OCI-LY7 (cell line): ENCODE results near the gene RASA4B. TPM values are rescaled to one million over a fixed set of nuclear protein-coding genes. Genes with fewer than 3 reads are reported as not detected.

Source experiments
- BruUV-seq: library from RNA; stranded (reverse); fragments of 400-500 nt; replicated peaks from 2 replicates; lab custom pipeline; 2021; lab: Mats Ljungman, UMichigan
- CTCF ChIA-PET: fragments of 300-600 bp; sonication (Branson Sonifier 250); formaldehyde crosslinking; loops from one replicate; lab custom pipeline; 2022; ENCODE audit warnings: antibody characterized with exemption; ENCODE audit not compliant: unreplicated experiment; lab: Charles Lee
- POLR2A ChIA-PET: fragments of 300-600 bp; sonication (Branson Sonifier 250); formaldehyde crosslinking; loops from one replicate; lab custom pipeline; 2022; ENCODE audit warnings: antibody characterized with exemption; lab: Charles Lee
- DNase-seq: peaks from one replicate; pipeline ENCODE4 v3.0.0-alpha.2; 2015; ENCODE audit warnings: low spot score
- H2AFZ ChIP-seq: fragments of 200-600 bp; sonication (generic), shearing (Covaris generic); 2 replicates; pipeline ENCODE4 v1.6.1; 2014; ENCODE audit warnings: mild to moderate bottlenecking, antibody characterized with exemption, low read length, moderate library complexity
- H3K27ac ChIP-seq: fragments of 200-600 bp; sonication (generic); 2 replicates; pipeline ENCODE4 v1.5.1; 2014; ENCODE audit warnings: mixed run types, low read depth, mild to moderate bottlenecking, moderate library complexity, low read length, inconsistent platforms; ENCODE audit not compliant: poor library complexity, severe bottlenecking
- H3K36me3 ChIP-seq: fragments of 200-600 bp; sonication (generic); 2 replicates; pipeline ENCODE4 v1.6.1; 2014; ENCODE audit warnings: mild to moderate bottlenecking, antibody characterized with exemption, low read length, moderate library complexity, mixed read lengths; ENCODE audit not compliant: insufficient read depth
- H3K4me1 ChIP-seq: fragments of 200-600 bp; sonication (generic); 2 replicates; pipeline ENCODE4 v1.5.1; 2014; ENCODE audit warnings: mild to moderate bottlenecking, low read length; ENCODE audit not compliant: insufficient read depth, poor library complexity, severe bottlenecking
- H3K4me2 ChIP-seq: fragments of 200-600 bp; sonication (generic); 2 replicates; pipeline ENCODE4 v1.6.1; 2014; ENCODE audit warnings: mild to moderate bottlenecking, low read length
- H3K4me3 ChIP-seq: fragments of 200-600 bp; sonication (generic); 2 replicates; pipeline ENCODE4 v1.5.1; 2014; ENCODE audit warnings: mild to moderate bottlenecking, low read depth, low read length; ENCODE audit not compliant: poor library complexity, severe bottlenecking
- H3K79me2 ChIP-seq: fragments of 200-600 bp; sonication (generic); 2 replicates; pipeline ENCODE4 v1.6.1; 2016; ENCODE audit warnings: low read depth, mild to moderate bottlenecking, low read length, moderate library complexity, mixed read lengths; ENCODE audit not compliant: insufficient read depth
- H3K9me2 ChIP-seq: fragments of 200-600 bp; sonication (generic); 2 replicates; pipeline ENCODE4 v1.6.1; 2016; ENCODE audit warnings: mild to moderate bottlenecking, low read length, mixed read lengths; ENCODE audit not compliant: insufficient read depth
- H3K9me3 ChIP-seq: fragments of 200-600 bp; sonication (generic); 2 replicates; pipeline ENCODE4 v1.6.1; 2014; ENCODE audit warnings: mild to moderate bottlenecking, mixed run types, low read length, mixed read lengths
- H4K20me1 ChIP-seq: fragments of 200-600 bp; sonication (generic); 2 replicates; pipeline ENCODE4 v1.6.1; 2014; ENCODE audit warnings: mild to moderate bottlenecking, antibody characterized with exemption, low read length, moderate library complexity, mixed read lengths; ENCODE audit not compliant: insufficient read depth
- EZH2phosphoT487 ChIP-seq: fragments of 200-600 bp; sonication (generic); IDR thresholded peaks from 2 replicates; pipeline ENCODE4 v1.6.1; 2018; ENCODE audit warnings: low read depth, borderline replicate concordance, mild to moderate bottlenecking, mixed run types, antibody characterized with exemption, low read length, moderate library complexity, mixed read lengths
- intact Hi-C: fragments of 100-400 bp; cut with micrococcal nuclease; formaldehyde crosslinking; loops from one replicate; pipeline ENCODE4 v1.10.0; 2022; ENCODE audit not compliant: unreplicated experiment
- total RNA-seq, 2 experiments: library from RNA; depleted of rRNA in 1 of 2; stranded (reverse); fragments of >200 nt in 1 of 2; shearing (Covaris generic) in 1 of 2; gene quantifications; 2 replicates each; pipeline ENCODE4 v1.2.3, GENCODE V29; 2014 to 2022
- TF ChIP-seq, protein P1 (sequence below): fragments of 200-600 bp; sonication (generic); conservative IDR thresholded peaks from 2 replicates; pipeline ENCODE4 v1.5.1; 2014; ENCODE audit warnings: mild to moderate bottlenecking, antibody characterized with exemption, low read length, moderate library complexity, mixed read lengths

Gene RASA4B
- total RNA-seq, 2 experiments from 2014 or later, result 7.2 to 12.8 TPM

GRCh38 chr7:102444961-102445673 is 72.5 kb downstream of the RASA4B start:
- peaks cover 4% of the 10 kb centered on the region; the same call in 1 of the 2 replicates for H3K9me3 ChIP-seq
- H4K20me1 ChIP-seq, result no peaks in the 10 kb centered on the region
- peak overlapping the region; percentile 100 for H3K27ac ChIP-seq
- peaks cover 75% of the 10 kb centered on the region for H3K36me3 ChIP-seq
- intact Hi-C loops, result loop anchor here (1.0 to 10.0 kb wide), 3 partner anchors 19 to 640 kb away; no protein-coding TSS in a partner anchor
- ChIA-PET CTCF (interaction anchor here (1.0 to 1.1 kb wide), 2 partner anchors 13 to 36 kb away, joined by 3 to 4 read pairs; no protein-coding TSS in a partner anchor), POLR2A (interaction anchor here (0.6 to 9.7 kb wide), 5 partner anchors 12 to 1253 kb away, joined by 3 to 66 read pairs (median 4); partner anchors contain the start of gene ORAI2)
- no peak overlapping the region for H2AFZ ChIP-seq
- peak overlapping the region; percentile 51 for H3K4me2 ChIP-seq
- peaks cover 77% of the 10 kb centered on the region for H3K4me1 ChIP-seq
- peak; percentile 92 for DNase-seq
- H3K9me2 ChIP-seq, result no peaks in the 10 kb centered on the region
- no TSS peak for BruUV-seq
- peaks cover 30% of the 10 kb centered on the region; the same call in 1 of the 2 replicates for H3K79me2 ChIP-seq
- TF ChIP-seq, protein P1, sequence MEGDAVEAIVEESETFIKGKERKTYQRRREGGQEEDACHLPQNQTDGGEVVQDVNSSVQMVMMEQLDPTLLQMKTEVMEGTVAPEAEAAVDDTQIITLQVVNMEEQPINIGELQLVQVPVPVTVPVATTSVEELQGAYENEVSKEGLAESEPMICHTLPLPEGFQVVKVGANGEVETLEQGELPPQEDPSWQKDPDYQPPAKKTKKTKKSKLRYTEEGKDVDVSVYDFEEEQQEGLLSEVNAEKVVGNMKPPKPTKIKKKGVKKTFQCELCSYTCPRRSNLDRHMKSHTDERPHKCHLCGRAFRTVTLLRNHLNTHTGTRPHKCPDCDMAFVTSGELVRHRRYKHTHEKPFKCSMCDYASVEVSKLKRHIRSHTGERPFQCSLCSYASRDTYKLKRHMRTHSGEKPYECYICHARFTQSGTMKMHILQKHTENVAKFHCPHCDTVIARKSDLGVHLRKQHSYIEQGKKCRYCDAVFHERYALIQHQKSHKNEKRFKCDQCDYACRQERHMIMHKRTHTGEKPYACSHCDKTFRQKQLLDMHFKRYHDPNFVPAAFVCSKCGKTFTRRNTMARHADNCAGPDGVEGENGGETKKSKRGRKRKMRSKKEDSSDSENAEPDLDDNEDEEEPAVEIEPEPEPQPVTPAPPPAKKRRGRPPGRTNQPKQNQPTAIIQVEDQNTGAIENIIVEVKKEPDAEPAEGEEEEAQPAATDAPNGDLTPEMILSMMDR, result no peak
- no peak for TF ChIP-seq EZH2phosphoT487
- peak overlapping the region; percentile 37 for H3K4me3 ChIP-seq

- BruUV-seq, result no TSS peak
- POLR2A ChIA-PET, result interaction anchor here (0.6 to 9.7 kb wide), 9 partner anchors 7 to 630 kb away, joined by 3 to 66 read pairs (median 3); partner anchors contain the start of gene ORAI2
- H3K9me2 ChIP-seq, result no peaks in the 10 kb centered on the region
- TF ChIP-seq, protein P1, result no peak
- no peak for TF ChIP-seq EZH2phosphoT487
- no peak for DNase-seq
- peak overlapping the region; percentile 39 for H3K4me2 ChIP-seq
- H3K4me1 ChIP-seq, result peaks cover 80% of the 10 kb centered on the region
- CTCF ChIA-PET, result no interaction called here
- peaks cover 78% of the 10 kb centered on the region for H3K36me3 ChIP-seq
- peaks cover 60% of the 10 kb centered on the region for H3K79me2 ChIP-seq
- intact Hi-C loops, result loop anchor here (10.0 kb wide), 1 partner anchor 635 kb away; no protein-coding TSS in a partner anchor
- H4K20me1 ChIP-seq, result no peaks in the 10 kb centered on the region
- no peak overlapping the region for H2AFZ ChIP-seq
- H3K27ac ChIP-seq, result peak overlapping the region; percentile 100
- H3K4me3 ChIP-seq, result no peak overlapping the region
- peaks cover 4% of the 10 kb centered on the region; the same call in 1 of the 2 replicates for H3K9me3 ChIP-seq
Measured at GRCh38 chr7:102439963-102440795, 77.4 kb downstream of the RASA4B start.
